PC-9 (cell line): ENCODE measurements around the gene KRTAP10-5. TPM values are rescaled to one million over a fixed set of nuclear protein-coding genes. Genes with fewer than 3 reads are reported as not detected.

Source experiments
- BruUV-seq: library from RNA; stranded (reverse); fragments of 400-500 nt; replicated peaks from 2 replicates; lab custom pipeline; 2021; lab: Mats Ljungman, UMichigan
- CTCF ChIA-PET: fragments of 300-600 bp; sonication (Branson Sonifier 250); formaldehyde crosslinking; loops from one replicate; lab custom pipeline; 2022; ENCODE audit warnings: antibody characterized with exemption; lab: Charles Lee
- POLR2A ChIA-PET: fragments of 300-600 bp; sonication (Branson Sonifier 250); formaldehyde crosslinking; loops from one replicate; lab custom pipeline; 2022; ENCODE audit warnings: antibody characterized with exemption; ENCODE audit not compliant: unreplicated experiment; lab: Charles Lee
- DNase-seq, 2 experiments: peaks; one replicate each; pipeline versions ENCODE4 v3.0.0 to v3.0.0-alpha.2; 2015 to 2022; ENCODE audit warnings: mixed read lengths in 1 of 2
- H2AFZ ChIP-seq: fragments of 200-600 bp; sonication (generic); 2 replicates; pipeline ENCODE4 v1.8.1; 2017; ENCODE audit warnings: antibody characterized with exemption
- H3F3A ChIP-seq: fragments of 200-600 bp; sonication (generic); 2 replicates; pipeline ENCODE4 v1.8.1; 2017; ENCODE audit warnings: antibody characterized with exemption, mild to moderate bottlenecking, low read depth; ENCODE audit not compliant: insufficient read depth
- H3K27ac ChIP-seq: fragments of 200-600 bp; sonication (generic); 2 replicates; pipeline ENCODE4 v1.6.1; 2016; ENCODE audit warnings: mixed run types
- H3K27me3 ChIP-seq: fragments of 200-600 bp; sonication (generic); 2 replicates; pipeline ENCODE4 v1.6.1; 2016; ENCODE audit warnings: low read depth, mixed run types; ENCODE audit not compliant: insufficient read depth
- H3K36me3 ChIP-seq: fragments of 200-600 bp; sonication (generic); 2 replicates; pipeline ENCODE4 v1.6.1; 2016; ENCODE audit warnings: low read depth, mixed run types
- H3K4me1 ChIP-seq: fragments of 200-600 bp; sonication (generic); replicated peaks from 2 replicates; pipeline ENCODE4 v1.6.1; 2016; ENCODE audit warnings: mixed run types; ENCODE audit not compliant: insufficient read depth
- H3K4me2 ChIP-seq: fragments of 200-600 bp; sonication (generic); 2 replicates; pipeline ENCODE4 v1.6.1; 2017; ENCODE audit warnings: mixed run types
- H3K4me3 ChIP-seq: fragments of 200-600 bp; sonication (generic); 2 replicates; pipeline ENCODE4 v1.6.1; 2016; ENCODE audit warnings: mixed run types
- H3K79me2 ChIP-seq: fragments of 200-600 bp; sonication (generic); 2 replicates; pipeline ENCODE4 v1.6.1; 2017; ENCODE audit warnings: low read depth, mixed run types
- H3K9me2 ChIP-seq: fragments of 200-600 bp; sonication (generic); 2 replicates; pipeline ENCODE4 v1.8.1; 2017; ENCODE audit warnings: mild to moderate bottlenecking; ENCODE audit not compliant: insufficient read depth
- H3K9me3 ChIP-seq: fragments of 200-600 bp; sonication (generic); 2 replicates; pipeline ENCODE4 v1.8.1; 2016; ENCODE audit warnings: low read depth; ENCODE audit not compliant: insufficient read depth
- H4K20me1 ChIP-seq: fragments of 200-600 bp; sonication (generic); 2 replicates; pipeline ENCODE4 v1.8.1; 2017; ENCODE audit not compliant: insufficient read depth
- CTCF ChIP-seq: fragments of 200-600 bp; sonication (generic); conservative IDR thresholded peaks from 2 replicates; pipeline ENCODE4 v1.6.1; 2017; ENCODE audit warnings: mixed run types, antibody characterized with exemption, mild to moderate bottlenecking, moderate library complexity
- EZH2 ChIP-seq: fragments of 200-600 bp; sonication (generic); IDR thresholded peaks from 2 replicates; pipeline ENCODE4 v1.8.0; 2017; ENCODE audit warnings: antibody characterized with exemption, low read depth
- intact Hi-C: fragments of 100-400 bp; cut with micrococcal nuclease; formaldehyde crosslinking; loops from one replicate; pipeline ENCODE4 v1.10.0; 2022; ENCODE audit not compliant: unreplicated experiment
- total RNA-seq: library from RNA; stranded (reverse); gene quantifications from 2 replicates; pipeline ENCODE4 v1.2.3, GENCODE V29; 2021

Gene KRTAP10-5
- total RNA-seq, 1 experiment from 2014 or later: not detected

GRCh38 chr21:44569861-44570517, 10.4 kb downstream of the KRTAP10-5 start:
- no peak overlapping the region for H3K4me2 ChIP-seq
- H3K9me2 ChIP-seq: no peaks in the 10 kb centered on the region
- ChIA-PET POLR2A (no interaction called here), CTCF (no interaction called here)
- H3K4me3 ChIP-seq: no peak overlapping the region
- H3K27me3 ChIP-seq: peaks cover 59% of the 10 kb centered on the region
- no peaks in the 10 kb centered on the region for H3K9me3 ChIP-seq
- no peak overlapping the region for H2AFZ ChIP-seq
- intact Hi-C loops: no loop called here
- no peaks in the 10 kb centered on the region for H3K4me1 ChIP-seq
- TF ChIP-seq EZH2: no peak
- no peak for TF ChIP-seq CTCF
- H4K20me1 ChIP-seq: no peaks in the 10 kb centered on the region
- H3F3A ChIP-seq: no peaks in the 10 kb centered on the region
- BruUV-seq: no TSS peak
- no peaks in the 10 kb centered on the region for H3K79me2 ChIP-seq
- no peak for DNase-seq
- H3K36me3 ChIP-seq: no peaks in the 10 kb centered on the region
- no peak overlapping the region for H3K27ac ChIP-seq

DNA sequence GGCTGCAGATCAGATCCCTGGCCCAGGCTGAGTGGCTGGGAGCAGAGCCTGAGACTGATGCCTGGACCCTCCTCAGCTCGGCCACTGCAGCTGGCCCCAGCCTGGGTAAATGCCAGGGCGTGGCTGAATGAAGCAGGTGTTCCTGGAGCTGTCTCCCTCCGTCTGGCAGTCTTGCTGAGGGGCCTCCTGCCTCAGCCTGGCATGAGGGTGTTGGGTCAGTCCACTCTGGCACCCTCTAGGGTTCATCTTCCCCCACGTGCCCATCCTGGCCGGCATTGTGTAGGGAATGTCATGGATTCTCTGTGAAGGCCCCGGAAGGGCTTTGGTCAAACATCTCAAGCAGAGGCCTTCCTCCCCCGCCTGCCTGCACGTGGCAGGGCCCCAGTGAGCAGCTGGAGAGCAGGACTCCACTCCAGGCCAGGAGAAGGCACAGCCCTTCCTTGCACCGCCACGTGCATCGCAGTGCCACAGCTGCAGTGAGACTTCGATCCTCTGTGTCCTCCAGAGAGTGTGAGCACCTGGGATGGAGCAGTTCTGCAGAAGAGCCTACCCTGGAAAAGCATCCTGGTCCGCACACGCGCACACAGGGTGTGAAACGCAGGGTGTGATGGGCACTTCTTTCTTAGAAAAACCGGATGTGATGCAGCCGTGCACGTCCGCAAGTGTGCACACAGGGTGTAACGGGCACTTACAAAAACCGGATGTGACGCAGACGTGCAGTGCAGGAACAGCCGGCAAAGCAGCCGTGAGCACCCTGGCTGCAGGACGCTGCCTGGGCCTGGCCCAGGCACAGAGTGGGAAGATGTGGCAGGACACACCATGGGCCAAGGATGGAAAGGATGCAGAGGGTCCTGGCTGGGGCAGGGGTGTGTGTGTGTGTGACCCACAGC, 11.5 kb downstream of the KRTAP10-5 start:
- Histone ChIP-seq H3F3A (no peaks in the 10 kb centered on the region), H3K27me3 (peaks cover 62% of the 10 kb centered on the region), H3K4me2 (no peak overlapping the region), H3K36me3 (no peaks in the 10 kb centered on the region), H3K27ac (no peak overlapping the region), H3K9me3 (no peaks in the 10 kb centered on the region), H3K9me2 (no peaks in the 10 kb centered on the region), H3K4me1 (no peaks in the 10 kb centered on the region), H3K79me2 (no peaks in the 10 kb centered on the region), H4K20me1 (no peaks in the 10 kb centered on the region), H2AFZ (no peak overlapping the region), H3K4me3 (no peak overlapping the region)
- POLR2A ChIA-PET: no interaction called here
- BruUV-seq: no TSS peak
- intact Hi-C loops: no loop called here
- no peak for DNase-seq
- TF ChIP-seq EZH2: no peak
- no peak for TF ChIP-seq CTCF
- CTCF ChIA-PET: no interaction called here

DNA sequence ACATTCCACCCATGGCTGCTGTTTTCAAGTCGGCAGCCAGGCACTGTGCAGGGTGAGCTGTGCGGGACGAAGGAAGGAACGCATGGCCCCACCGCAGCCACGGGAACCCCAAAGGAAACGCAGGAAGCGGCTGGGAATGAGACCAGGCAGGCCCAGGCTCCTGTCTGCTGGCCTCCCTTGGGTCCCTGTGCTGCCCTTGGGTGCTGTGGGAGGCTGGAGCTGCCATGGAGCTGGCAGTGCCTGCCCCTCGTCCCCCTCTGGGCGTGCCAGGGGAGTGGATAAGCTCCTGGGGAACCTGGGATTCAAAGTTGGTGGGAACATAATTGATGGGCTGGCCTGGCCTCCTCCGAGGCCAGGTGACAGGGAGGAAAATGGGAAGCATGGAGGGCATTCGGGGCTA, 12.1 kb downstream of the KRTAP10-5 start:
- Histone ChIP-seq H3K9me3 (no peaks in the 10 kb centered on the region), H4K20me1 (no peaks in the 10 kb centered on the region), H3K4me1 (no peaks in the 10 kb centered on the region), H3K36me3 (no peaks in the 10 kb centered on the region), H3F3A (no peaks in the 10 kb centered on the region), H3K79me2 (no peaks in the 10 kb centered on the region), H3K9me2 (no peaks in the 10 kb centered on the region), H3K27ac (no peak overlapping the region), H3K27me3 (peaks cover 64% of the 10 kb centered on the region), H3K4me3 (no peak overlapping the region), H2AFZ (no peak overlapping the region), H3K4me2 (no peak overlapping the region)
- intact Hi-C loops: no loop called here
- no TSS peak for BruUV-seq
- CTCF ChIA-PET: no interaction called here
- POLR2A ChIA-PET: no interaction called here
- DNase-seq: no peak
- TF ChIP-seq CTCF (no peak), EZH2 (no peak)
